ENCODE measurements around the gene BAIAP3. TPM values are rescaled to one million over a fixed set of nuclear protein-coding genes. Genes with fewer than 3 reads are reported as not detected.

BAIAP3 gene
- total and polyA plus RNA-seq, 2 donors (not counting 3 experiments of a cell fraction or from before 2014, with no cell fraction given): 0.36 to 0.66 TPM

DNA sequence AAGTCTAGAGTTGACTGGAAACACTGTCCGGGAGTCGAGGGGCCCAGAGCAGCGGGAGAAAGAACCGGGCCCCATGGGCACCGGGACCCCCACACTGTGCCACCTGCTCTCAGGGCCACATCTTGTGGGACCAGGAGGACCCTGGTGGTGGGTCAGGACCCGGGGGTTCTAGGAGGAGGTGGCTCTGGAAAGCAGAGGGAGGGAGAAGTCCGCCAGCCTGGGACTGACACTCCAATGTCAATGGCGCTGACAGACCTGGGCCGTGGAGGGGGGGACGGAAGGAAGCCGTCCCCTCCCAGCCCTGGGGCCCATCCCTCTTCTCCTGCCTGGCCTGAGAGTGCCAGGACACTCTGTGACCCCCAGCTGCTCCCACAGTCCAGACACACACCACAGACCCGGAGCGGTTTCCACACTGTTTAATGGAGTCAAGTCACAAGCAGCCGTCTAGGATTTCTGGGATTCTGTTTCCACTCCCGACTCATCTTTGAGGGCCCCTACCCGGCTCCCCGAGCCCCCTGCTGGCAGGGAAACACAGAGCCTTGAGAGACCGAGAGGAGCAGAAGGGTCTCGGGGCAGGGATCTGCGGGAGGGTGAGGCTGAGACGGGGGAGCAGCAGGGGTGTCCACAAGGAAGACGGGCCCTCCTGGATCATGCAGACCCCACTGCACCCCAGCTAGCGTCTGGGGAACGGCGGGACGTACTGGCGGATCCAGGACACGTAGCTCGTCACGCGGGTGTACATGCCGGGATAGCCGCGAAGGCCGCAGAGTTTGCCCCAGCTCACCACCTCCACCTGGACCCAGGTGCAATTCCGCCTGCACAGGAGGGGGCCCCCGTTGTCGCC, 47.6 kb upstream of the BAIAP3 start:
- H3K4me2 ChIP-seq (ENCODE audit: insufficient read depth, low read length): no peak overlapping the region
- no peak overlapping the region for H3K27ac ChIP-seq (ENCODE audit: insufficient read depth, low read depth, low read length)
- dilution Hi-C loops (cut with MboI; ENCODE audit: extremely low pct_ligation_motif_present, low sequenced_read_pairs) (no loop called here), intact Hi-C loops (cut with micrococcal nuclease) (no loop called here)
- FAIRE-seq (no peak), DNase-seq (ENCODE audit: low read depth, low spot score) (no peak)
- no peak overlapping the region for H3K9ac ChIP-seq (replicated peaks; ENCODE audit: extremely low read depth, insufficient read depth, low read length)
- ChIA-PET CTCF (no interaction called here), POLR2A (no interaction called here)
- no TSS peak for BruUV-seq (replicated peaks)
- no peaks in the 10 kb centered on the region for H4K20me1 ChIP-seq (replicated peaks; ENCODE audit: control insufficient read depth, extremely low read depth, insufficient read depth, low read length)
- H3K36me3 ChIP-seq (ENCODE audit: control insufficient read depth in 2 of 2, extremely low read depth in 1 of 2, insufficient read depth in 2 of 2, low read length in 2 of 2): no peaks in the 10 kb centered on the region
- no peak overlapping the region for H3K4me3 ChIP-seq (replicated peaks in 1 of 3; ENCODE audit: insufficient read depth in 1 of 3, low read depth in 1 of 3, low read length in 3 of 3)
- no peaks in the 10 kb centered on the region for H3K4me1 ChIP-seq (ENCODE audit: control insufficient read depth, extremely low read depth, insufficient read depth, low read length)
- H3K9me3 ChIP-seq (replicated peaks; ENCODE audit: control insufficient read depth, insufficient read depth, low read length): no peaks in the 10 kb centered on the region
- H3K79me2 ChIP-seq (ENCODE audit: control insufficient read depth, insufficient read depth, low read length): no peaks in the 10 kb centered on the region
- TF ChIP-seq, protein P1, sequence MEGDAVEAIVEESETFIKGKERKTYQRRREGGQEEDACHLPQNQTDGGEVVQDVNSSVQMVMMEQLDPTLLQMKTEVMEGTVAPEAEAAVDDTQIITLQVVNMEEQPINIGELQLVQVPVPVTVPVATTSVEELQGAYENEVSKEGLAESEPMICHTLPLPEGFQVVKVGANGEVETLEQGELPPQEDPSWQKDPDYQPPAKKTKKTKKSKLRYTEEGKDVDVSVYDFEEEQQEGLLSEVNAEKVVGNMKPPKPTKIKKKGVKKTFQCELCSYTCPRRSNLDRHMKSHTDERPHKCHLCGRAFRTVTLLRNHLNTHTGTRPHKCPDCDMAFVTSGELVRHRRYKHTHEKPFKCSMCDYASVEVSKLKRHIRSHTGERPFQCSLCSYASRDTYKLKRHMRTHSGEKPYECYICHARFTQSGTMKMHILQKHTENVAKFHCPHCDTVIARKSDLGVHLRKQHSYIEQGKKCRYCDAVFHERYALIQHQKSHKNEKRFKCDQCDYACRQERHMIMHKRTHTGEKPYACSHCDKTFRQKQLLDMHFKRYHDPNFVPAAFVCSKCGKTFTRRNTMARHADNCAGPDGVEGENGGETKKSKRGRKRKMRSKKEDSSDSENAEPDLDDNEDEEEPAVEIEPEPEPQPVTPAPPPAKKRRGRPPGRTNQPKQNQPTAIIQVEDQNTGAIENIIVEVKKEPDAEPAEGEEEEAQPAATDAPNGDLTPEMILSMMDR (IDR thresholded peaks at IDR 0.05; ENCODE audit: extremely low read depth in 1 of 2, insufficient read depth in 1 of 2, low read depth in 1 of 2, low read length in 2 of 2): no peak
- TF ChIP-seq POLR2A (IDR thresholded peaks at IDR 0.05; ENCODE audit: low read depth, low read length): no peak
- TF ChIP-seq FOS (IDR thresholded peaks at IDR 0.05; ENCODE audit: borderline replicate concordance, insufficient read depth, low read length): no peak
- no peak for TF ChIP-seq GATA2 (IDR thresholded peaks at IDR 0.05; ENCODE audit: insufficient read depth, insufficient read length, low read depth, low read length)
- TF ChIP-seq MYC (IDR thresholded peaks at IDR 0.05; ENCODE audit: low read depth, low read length): no peak
- H3K27me3 ChIP-seq (ENCODE audit: control insufficient read depth in 2 of 2, insufficient read depth in 2 of 2, low read length in 2 of 2): peaks cover 15 to 17% of the 10 kb centered on the region in 2 experiments
- H3K9me1 ChIP-seq (replicated peaks; ENCODE audit: control insufficient read depth, extremely low read depth, insufficient read depth, low read length): no peaks in the 10 kb centered on the region
- no peak overlapping the region for H2AFZ ChIP-seq (ENCODE audit: low read depth, low read length)
